Measurements from ENCODE around the gene RBBP8.

DNA sequence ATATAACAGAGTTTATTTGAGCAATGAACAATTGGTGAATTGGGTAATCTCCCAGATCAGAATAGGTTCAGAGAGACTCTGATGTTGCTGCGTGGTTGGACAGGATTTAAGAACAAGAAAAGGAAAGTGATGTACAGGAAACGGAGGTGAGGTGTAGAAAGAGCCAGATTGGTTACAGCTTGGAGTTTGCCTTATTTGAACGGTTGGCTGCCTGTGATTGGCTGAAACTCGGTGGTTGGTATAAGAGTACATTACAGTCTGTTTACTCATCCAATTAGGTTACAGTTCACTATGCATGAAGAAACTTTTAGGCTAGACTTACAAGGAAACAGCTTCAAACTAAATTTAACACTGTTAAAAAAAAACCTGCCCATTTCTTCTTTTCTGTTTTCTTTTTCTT, 134.1 kb downstream of the RBBP8 start:
- TF ChIP-seq POLR2AphosphoS5 (IDR thresholded peaks at IDR 0.05) (no peak), POLR2A (IDR thresholded peaks at IDR 0.05; ENCODE audit: low read depth) (no peak), EP300 (IDR thresholded peaks at IDR 0.05) (no peak)
- TF ChIP-seq, protein P1, sequence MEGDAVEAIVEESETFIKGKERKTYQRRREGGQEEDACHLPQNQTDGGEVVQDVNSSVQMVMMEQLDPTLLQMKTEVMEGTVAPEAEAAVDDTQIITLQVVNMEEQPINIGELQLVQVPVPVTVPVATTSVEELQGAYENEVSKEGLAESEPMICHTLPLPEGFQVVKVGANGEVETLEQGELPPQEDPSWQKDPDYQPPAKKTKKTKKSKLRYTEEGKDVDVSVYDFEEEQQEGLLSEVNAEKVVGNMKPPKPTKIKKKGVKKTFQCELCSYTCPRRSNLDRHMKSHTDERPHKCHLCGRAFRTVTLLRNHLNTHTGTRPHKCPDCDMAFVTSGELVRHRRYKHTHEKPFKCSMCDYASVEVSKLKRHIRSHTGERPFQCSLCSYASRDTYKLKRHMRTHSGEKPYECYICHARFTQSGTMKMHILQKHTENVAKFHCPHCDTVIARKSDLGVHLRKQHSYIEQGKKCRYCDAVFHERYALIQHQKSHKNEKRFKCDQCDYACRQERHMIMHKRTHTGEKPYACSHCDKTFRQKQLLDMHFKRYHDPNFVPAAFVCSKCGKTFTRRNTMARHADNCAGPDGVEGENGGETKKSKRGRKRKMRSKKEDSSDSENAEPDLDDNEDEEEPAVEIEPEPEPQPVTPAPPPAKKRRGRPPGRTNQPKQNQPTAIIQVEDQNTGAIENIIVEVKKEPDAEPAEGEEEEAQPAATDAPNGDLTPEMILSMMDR (IDR thresholded peaks at IDR 0.05) = no peak

All from esophagus muscularis mucosa (tissue), 4 donors.